ENCODE results near the gene CDC73.
"Not testable (repeated sequence)": the region's sequence is repeated elsewhere in the genome, so short reads cannot be mapped to it uniquely, and the experiment has no call there.

The CDC73 gene

GRCh38 chr1:193283016-193283415 is 161.2 kb downstream of the CDC73 start:
- no peaks in the 10 kb centered on the region for H3K4me1 ChIP-seq (ENCODE audit: control insufficient read depth, insufficient read depth, low read length, unreplicated experiment)
- no peaks in the 10 kb centered on the region for H3K27me3 ChIP-seq (ENCODE audit: insufficient read depth, low read length)
- H3K36me3 ChIP-seq (ENCODE audit: insufficient read depth, low read length) = no peaks in the 10 kb centered on the region
- H2AFZ ChIP-seq (ENCODE audit: low read length, unreplicated experiment) = no peak overlapping the region
- no peak overlapping the region for H3K4me3 ChIP-seq (ENCODE audit: low read depth, low read length)
- no peak overlapping the region for H3K27ac ChIP-seq (ENCODE audit: low read depth, low read length)
- H3K79me2 ChIP-seq (ENCODE audit: control insufficient read depth, insufficient read depth, low read length, unreplicated experiment) = no peaks in the 10 kb centered on the region

- Histone ChIP-seq H3K36me3 (ENCODE audit: insufficient read depth, low read length) (no peaks in the 10 kb centered on the region), H2AFZ (ENCODE audit: low read length, unreplicated experiment) (no peak overlapping the region), H3K79me2 (ENCODE audit: control insufficient read depth, insufficient read depth, low read length, unreplicated experiment) (no peaks in the 10 kb centered on the region), H3K4me1 (ENCODE audit: control insufficient read depth, insufficient read depth, low read length, unreplicated experiment) (peaks cover 6% of the 10 kb centered on the region), H3K4me3 (ENCODE audit: low read depth, low read length) (no peak overlapping the region), H3K27me3 (ENCODE audit: insufficient read depth, low read length) (no peaks in the 10 kb centered on the region), H3K27ac (ENCODE audit: low read depth, low read length) (no peak overlapping the region)
These were observed 162.4 kb downstream of the CDC73 start for GRCh38 chr1:193284219-193284618.

GRCh38 chr1:193285641-193286040 is 163.8 kb downstream of the CDC73 start:
- Histone ChIP-seq H3K36me3 (ENCODE audit: insufficient read depth, low read length) (no peaks in the 10 kb centered on the region), H3K27me3 (ENCODE audit: insufficient read depth, low read length) (no peaks in the 10 kb centered on the region), H3K4me3 (ENCODE audit: low read depth, low read length) (no peak overlapping the region), H3K4me1 (ENCODE audit: control insufficient read depth, insufficient read depth, low read length, unreplicated experiment) (peaks cover 6% of the 10 kb centered on the region), H3K79me2 (ENCODE audit: control insufficient read depth, insufficient read depth, low read length, unreplicated experiment) (no peaks in the 10 kb centered on the region), H2AFZ (ENCODE audit: low read length, unreplicated experiment) (no peak overlapping the region), H3K27ac (ENCODE audit: low read depth, low read length) (no peak overlapping the region)

- H3K79me2 ChIP-seq (ENCODE audit: control insufficient read depth, insufficient read depth, low read length, unreplicated experiment); H3K27me3 ChIP-seq (ENCODE audit: insufficient read depth, low read length); H3K4me1 ChIP-seq (ENCODE audit: control insufficient read depth, insufficient read depth, low read length, unreplicated experiment); H3K4me3 ChIP-seq (ENCODE audit: low read depth, low read length); H3K36me3 ChIP-seq (ENCODE audit: insufficient read depth, low read length); H3K27ac ChIP-seq (ENCODE audit: low read depth, low read length); H2AFZ ChIP-seq (ENCODE audit: low read length, unreplicated experiment): not testable (repeated sequence)
These were observed 166.8 kb downstream of the CDC73 start for GRCh38 chr1:193288548-193289080.

GRCh38 chr1:193293726-193294125 is 171.9 kb downstream of the CDC73 start:
- Histone ChIP-seq H3K79me2 (ENCODE audit: control insufficient read depth, insufficient read depth, low read length, unreplicated experiment) (no peaks in the 10 kb centered on the region), H3K27me3 (ENCODE audit: insufficient read depth, low read length) (no peaks in the 10 kb centered on the region), H3K27ac (ENCODE audit: low read depth, low read length) (no peak overlapping the region), H3K36me3 (ENCODE audit: insufficient read depth, low read length) (no peaks in the 10 kb centered on the region), H3K4me3 (ENCODE audit: low read depth, low read length) (no peak overlapping the region), H3K4me1 (ENCODE audit: control insufficient read depth, insufficient read depth, low read length, unreplicated experiment) (peaks cover 4% of the 10 kb centered on the region), H2AFZ (ENCODE audit: low read length, unreplicated experiment) (no peak overlapping the region)

GRCh38 chr1:193299038-193299437 is 177.2 kb downstream of the CDC73 start:
- Histone ChIP-seq H3K4me3 (ENCODE audit: low read depth, low read length) (no peak overlapping the region), H3K79me2 (ENCODE audit: control insufficient read depth, insufficient read depth, low read length, unreplicated experiment) (no peaks in the 10 kb centered on the region), H3K27me3 (ENCODE audit: insufficient read depth, low read length) (no peaks in the 10 kb centered on the region), H3K36me3 (ENCODE audit: insufficient read depth, low read length) (no peaks in the 10 kb centered on the region), H3K4me1 (ENCODE audit: control insufficient read depth, insufficient read depth, low read length, unreplicated experiment) (no peaks in the 10 kb centered on the region), H2AFZ (ENCODE audit: low read length, unreplicated experiment) (no peak overlapping the region), H3K27ac (ENCODE audit: low read depth, low read length) (no peak overlapping the region)

GRCh38 chr1:193301746-193302145 is 179.9 kb downstream of the CDC73 start:
- Histone ChIP-seq H3K27ac (ENCODE audit: low read depth, low read length) (no peak overlapping the region), H2AFZ (ENCODE audit: low read length, unreplicated experiment) (no peak overlapping the region), H3K4me3 (ENCODE audit: low read depth, low read length) (no peak overlapping the region), H3K79me2 (ENCODE audit: control insufficient read depth, insufficient read depth, low read length, unreplicated experiment) (no peaks in the 10 kb centered on the region), H3K27me3 (ENCODE audit: insufficient read depth, low read length) (no peaks in the 10 kb centered on the region), H3K4me1 (ENCODE audit: control insufficient read depth, insufficient read depth, low read length, unreplicated experiment) (no peaks in the 10 kb centered on the region), H3K36me3 (ENCODE audit: insufficient read depth, low read length) (no peaks in the 10 kb centered on the region)

- Histone ChIP-seq H2AFZ (ENCODE audit: low read length, unreplicated experiment) (no peak overlapping the region), H3K27ac (ENCODE audit: low read depth, low read length) (no peak overlapping the region), H3K4me3 (ENCODE audit: low read depth, low read length) (no peak overlapping the region), H3K79me2 (ENCODE audit: control insufficient read depth, insufficient read depth, low read length, unreplicated experiment) (no peaks in the 10 kb centered on the region), H3K27me3 (ENCODE audit: insufficient read depth, low read length) (no peaks in the 10 kb centered on the region), H3K36me3 (ENCODE audit: insufficient read depth, low read length) (no peaks in the 10 kb centered on the region), H3K4me1 (ENCODE audit: control insufficient read depth, insufficient read depth, low read length, unreplicated experiment) (no peaks in the 10 kb centered on the region)
These were observed 182.0 kb downstream of the CDC73 start for GRCh38 chr1:193303849-193304248.

Data from ACC112 (cell line).